NCI-H1105 treated with DMSO at 0.1 percent for 48 hours (cell line): ENCODE results near the gene USF1.

Experiments
- DNase-seq: peaks from one replicate; lab custom pipeline; 2025; lab: John Stamatoyannopoulos, UW

The USF1 gene, protein sequence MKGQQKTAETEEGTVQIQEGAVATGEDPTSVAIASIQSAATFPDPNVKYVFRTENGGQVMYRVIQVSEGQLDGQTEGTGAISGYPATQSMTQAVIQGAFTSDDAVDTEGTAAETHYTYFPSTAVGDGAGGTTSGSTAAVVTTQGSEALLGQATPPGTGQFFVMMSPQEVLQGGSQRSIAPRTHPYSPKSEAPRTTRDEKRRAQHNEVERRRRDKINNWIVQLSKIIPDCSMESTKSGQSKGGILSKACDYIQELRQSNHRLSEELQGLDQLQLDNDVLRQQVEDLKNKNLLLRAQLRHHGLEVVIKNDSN

DNA sequence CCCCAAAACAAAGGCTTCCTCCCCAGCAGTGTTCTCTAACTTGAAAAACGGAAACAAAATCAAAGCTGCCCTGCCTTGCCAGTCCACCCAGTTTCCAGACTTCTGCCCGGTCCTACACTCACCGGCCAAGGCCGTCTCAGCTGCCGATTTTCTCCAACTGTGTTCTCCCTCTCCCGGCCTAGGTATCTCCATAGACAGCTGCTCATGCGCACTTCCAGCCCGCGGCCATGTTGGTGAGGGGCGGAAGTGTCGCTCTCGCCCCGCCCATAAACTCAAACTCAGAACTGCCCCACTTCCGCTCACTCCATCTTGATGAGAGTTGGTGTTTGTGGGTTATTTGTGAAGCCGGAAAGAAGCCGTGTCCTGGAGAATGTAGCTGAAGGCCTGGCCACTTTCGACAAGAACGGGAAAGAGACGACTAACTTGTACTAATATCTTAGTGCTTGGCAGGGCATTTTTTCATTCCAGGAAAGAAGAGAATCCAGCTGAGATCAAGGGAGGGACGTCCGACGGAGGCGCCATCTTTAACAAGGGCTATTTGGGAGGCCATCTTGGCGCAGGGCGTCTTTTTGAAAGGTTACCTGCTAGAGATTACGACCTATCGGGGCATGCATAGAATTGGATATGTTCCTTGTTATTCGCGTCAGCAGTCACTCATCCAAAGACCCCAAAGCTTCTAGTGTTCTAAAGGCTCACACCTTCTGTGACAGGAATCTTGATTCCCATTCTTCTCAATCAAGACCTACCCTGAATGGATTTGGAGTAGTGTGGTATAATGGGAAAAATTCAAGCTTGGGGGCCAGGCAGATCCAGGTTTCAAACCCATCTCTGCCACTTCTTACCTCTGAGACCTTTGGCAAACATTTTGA, at the start of gene USF1:
USF1 (minus strand) TSS at position 242 of the 869 bp plus-strand sequence. CDS start 2,702 bp downstream, outside the sequence.
- DNase-seq: peak; percentile 94

DNA sequence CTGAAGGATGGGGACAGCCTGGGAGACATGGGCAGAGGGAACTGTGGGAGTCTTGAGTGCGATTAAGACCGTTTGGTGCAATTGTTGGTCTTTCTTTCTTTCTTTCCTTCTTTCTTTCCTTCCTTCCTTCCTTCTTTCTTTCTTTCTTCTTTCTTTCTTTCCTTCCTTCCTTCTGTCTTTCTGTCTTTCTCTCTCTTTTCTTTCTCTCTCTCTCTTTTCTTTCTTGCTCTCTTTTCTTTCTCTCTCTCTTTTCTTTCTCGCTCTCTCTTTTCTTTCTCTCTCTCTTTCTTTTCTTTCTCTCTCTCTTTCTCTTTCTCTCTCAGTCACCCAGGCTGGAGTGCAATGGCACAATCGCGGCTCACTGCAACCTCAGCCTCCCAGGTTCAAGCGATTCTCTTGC, 49.5 kb upstream of the USF1 start:
- DNase-seq: no peak

DNA sequence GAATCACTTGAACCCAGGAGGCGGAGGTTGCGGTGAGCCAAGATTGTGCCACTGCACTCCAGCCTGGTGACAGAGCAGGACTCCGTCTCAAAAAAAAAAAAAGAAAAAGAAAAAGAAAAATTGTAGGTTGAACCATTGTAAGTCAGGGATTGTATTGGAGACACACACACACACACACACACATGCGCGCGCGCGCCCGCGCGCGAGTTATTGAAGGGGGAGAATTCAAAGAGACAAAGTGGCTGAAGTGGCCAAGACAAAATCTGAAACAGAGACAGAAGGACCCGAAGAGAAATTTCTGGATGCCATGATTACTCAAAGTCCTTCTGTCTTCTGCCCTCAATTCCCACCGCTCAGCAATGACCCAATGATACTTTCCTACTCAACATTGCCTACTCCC, 48.7 kb upstream of the USF1 start:
- DNase-seq: no peak

DNA sequence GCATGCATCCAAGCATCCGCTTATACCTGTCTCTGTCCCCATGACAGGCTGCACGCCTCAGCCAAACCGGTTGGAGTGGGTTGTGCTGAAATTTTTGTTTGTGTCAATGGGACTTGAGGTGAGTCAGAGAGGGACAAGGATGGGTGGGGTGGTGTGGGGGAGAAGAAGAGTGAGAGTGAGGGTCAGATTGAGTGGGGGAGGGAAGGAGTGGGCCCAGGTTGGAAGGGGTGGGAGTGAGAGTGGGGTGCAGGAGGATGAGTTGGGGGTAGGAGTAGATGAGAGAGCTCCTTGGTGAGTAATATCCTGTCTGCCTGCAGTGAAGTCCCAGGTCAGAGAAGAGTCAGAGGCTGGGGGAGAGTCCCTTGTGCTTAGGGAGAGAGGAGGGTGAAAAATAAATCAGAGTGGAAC, 46.8 kb upstream of the USF1 start:
- DNase-seq: no peak

DNA sequence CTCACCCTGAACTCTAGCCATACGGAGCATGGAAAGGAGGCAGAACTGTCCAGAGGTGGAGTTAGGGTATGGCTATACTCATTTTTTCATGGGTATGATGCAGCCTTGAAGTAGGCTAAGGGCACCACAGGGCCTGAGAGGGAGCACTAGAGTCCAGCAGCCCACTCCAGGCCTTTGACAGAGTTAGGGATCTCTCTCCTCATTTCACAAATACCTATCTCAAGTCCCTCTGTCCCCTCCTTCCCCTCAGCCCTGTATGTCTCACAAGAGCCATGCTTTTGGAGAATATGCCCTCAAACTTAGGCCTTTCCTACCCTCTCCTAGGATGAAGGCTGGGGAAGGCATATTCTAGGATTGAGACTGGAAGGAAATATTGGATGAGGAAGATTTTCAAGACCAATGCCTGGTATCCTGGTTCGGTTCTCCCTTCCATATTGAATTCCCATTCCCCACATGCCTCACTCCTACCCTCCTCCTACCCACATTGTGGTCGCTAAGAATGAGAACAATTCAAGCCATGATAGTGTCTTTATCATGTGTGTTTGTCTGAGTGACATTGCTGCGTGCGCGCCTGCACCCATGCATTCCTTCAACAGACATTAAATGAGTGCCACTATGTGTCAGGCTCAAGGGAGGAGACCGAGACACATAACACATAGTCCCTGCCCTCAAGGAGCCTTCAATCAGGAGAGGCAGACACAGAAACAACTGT, 46.2 kb upstream of the USF1 start:
- no peak for DNase-seq

DNA sequence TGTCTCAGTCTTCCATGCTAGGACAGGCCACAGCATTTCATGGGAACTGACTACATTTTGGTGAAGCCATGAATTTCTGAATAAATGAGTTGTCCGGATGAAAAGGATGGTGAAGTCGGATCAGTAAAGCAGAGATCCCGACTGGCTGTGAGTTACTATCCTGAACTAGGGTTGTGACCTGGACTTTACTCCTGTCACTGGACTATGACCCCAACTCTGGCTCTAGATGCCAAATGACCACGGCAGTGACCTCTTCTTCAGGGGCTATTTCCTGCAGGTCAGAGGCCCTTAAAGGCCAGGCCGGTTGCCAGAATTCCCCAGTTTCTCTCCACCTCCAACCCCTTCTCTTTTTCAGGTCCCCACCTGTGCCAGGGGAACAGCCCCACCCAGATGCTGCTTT, 45.3 kb upstream of the USF1 start:
- no peak for DNase-seq

DNA sequence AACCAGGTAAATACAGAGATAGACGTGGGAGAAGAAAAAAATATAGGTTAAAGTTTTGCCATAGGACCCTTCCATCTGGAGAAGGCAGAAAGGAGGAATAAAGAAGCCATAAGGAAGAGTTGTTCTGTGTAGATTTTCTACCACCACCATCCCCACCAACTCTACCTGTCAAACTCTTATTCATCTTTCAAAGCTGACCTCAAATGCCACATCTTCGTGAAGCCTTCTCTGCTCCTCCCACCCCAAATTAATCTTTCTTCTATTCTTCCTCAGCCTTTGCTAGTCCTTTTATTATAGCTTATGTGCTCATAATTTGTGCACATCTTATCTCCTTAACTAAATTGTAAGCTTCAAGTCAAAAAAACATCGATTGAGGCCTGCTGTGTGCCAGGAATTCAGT, 44.8 kb upstream of the USF1 start:
- no peak for DNase-seq

DNA sequence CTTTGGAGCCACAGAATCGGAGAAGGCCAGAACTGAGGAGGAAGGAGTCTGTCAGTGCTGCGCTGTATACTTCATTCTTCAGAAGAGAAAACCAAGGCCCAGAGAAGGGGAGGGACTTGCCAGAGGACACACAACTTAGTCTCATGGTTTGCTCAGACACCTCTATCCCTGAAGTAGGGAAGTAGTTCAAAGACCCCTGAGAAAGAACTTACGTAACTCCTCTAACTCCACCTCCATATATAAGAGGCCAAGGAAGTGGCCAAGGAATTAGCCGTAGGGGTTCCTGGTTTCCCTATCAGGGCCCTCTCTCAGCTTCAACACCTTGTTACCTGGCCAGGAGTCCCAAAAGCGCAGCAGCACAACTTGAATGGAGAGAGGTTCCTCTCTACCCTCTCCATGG, 44.2 kb upstream of the USF1 start:
- DNase-seq: no peak

DNA sequence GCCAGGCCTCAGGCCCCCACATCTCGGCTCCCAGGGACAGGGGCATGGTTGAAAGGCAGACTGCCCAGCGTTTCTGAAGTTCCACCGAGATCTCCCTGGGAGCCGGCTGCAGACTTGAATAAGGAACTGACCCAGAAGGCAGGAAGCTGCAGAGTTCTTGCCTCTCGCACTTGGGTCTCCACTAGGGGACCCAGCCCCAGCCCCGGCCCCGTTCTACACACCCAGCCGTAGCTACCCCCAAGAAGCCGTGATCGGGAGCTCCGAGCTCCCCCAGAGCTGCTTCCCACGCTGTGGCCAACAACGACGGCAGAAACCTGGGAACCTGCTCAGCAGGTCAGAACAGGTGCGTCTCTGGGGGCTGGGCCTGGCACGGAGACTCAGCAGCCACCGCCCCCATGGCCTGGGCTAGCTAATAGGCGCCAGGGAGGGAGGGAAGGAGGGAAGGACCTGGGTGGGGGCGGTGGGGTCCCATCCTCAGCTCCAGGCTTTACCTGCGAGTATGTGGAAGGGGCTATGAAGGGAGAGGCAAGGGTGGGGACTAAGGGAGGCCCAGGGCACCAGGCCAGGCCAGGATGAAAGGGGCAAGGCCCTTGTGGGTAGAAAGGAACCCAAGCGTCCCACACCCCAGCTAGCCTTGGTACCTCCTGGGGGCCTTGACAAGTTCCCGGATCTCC, 43.6 kb upstream of the USF1 start, which contains the start of gene NECTIN4:
NECTIN4 (minus strand) TSS at position 308 of the 674 bp plus-strand sequence; CDS start at position 46, 262 bp downstream.
- no peak for DNase-seq

DNA sequence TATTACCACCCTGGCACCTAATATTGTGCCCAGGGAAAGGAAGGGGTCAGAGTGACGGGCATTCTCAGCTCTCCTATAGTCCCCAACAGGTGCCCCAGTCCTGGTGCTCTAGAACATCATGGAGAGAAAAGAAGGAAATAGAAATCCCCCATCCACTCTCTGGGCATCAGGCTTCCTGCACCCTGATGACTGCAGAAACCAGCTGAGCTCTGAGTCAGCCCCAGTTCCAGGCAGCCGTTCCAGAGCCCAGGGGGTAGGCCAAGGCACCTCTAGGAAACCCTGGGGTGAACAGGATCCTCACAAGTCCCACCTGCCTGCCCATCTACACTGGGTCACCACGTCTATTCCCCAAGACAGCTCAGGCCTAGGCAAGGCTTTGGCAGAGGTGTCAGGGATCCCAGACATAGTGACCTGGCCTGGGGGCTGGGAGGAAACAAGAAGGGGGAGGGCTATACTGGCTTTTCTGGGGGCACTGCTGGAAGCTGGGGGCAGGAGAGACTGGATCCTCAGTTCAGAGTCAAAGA, 42.9 kb upstream of the USF1 start:
- no peak for DNase-seq

DNA sequence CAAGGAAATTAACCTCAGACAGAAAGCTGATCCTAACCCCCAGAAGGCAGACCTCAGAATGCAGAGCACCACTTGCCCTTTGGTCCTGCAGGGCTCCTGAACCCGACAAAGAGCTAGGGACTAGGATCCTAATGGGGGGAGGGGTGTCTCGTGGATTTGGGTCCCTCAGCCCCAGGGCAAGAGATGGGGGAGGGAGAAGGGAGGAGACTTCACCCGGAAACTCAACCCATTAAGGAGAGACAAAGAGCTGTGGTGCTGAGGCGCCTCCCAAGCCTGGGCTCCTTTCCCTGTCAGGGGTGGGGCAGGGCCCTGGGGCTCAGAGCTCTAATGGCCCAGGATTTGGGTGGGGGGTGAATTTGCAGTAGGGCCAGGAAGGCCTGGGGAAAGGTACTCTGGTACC, 40.7 kb upstream of the USF1 start:
- no peak for DNase-seq

DNA sequence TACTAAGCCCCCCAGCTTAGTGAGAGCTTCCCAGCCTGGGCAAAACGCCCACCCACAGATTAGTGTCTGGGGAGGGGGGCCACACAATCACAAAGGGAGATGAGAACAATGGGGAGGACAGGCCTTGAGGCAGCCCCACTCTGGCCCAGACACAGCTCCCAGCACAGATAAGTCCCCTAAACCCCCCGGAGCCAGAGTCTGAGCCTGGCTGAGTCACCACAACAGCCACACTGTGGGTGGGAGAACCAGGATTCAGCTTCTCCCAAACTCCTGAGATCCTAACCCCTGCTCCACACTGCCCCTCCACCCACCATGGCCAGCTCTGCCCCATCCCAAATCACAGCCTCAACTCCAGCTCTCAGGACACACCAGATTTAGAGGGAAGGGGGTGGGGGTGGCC, 39.4 kb upstream of the USF1 start:
- DNase-seq: no peak

DNA sequence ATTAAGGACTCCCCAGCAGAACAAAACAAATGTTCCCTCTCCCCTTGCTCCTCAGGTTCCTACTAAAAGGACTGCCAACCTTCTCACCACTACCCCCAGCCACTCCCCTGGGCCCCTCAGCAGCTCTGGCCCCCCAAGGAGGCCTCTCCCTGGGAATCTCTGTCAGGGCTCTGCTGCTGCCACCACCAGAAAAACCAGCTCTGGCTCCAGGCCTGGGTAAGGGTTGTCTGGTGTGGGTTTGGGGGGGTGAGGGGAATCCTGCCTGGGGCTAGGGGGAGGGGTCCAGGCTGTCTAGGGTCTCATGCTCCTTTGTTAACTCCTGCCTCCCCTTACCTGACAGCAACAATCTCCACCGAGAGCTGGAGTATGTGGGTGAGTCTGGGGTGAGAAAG, 38.8 kb upstream of the USF1 start:
- no peak for DNase-seq

DNA sequence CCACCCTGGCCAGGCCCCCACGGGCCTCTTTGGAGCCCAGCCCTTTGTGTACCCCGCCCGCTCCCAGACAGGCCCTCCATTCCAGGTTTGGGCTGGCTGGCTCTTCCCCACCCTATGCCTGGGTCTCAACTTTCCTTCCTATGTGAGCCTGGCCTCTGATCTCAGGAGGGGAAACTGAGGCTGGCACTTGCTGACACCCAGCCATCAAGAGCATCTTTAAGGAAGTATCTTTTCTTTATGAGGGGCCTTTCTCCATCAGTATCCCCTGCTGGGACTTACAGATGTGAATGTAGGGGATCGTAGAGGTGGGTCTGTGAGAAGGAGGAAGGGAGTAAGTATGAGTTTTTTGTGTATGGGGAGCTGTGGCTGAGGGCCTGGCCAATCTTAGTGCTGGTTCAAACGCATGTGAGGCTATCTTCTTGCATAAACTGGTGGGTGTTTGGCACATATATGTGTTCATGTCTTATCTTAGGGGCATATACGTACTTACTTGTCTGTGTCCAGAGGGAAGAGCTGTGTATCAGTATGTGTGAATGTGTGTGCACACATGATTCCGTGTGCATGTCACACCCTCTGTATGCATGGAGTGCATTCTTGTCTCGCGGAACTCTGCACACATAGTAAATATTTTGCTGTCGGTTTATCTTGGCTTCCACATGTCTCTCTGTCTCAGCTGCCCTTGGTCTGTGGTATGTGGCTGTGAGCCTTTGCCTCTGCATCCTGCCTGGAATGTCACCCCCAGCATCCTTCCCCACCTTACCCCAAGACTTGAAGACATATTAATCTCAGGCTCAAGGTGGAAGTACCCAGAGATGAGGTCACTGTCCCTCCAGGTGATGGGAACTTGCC, 38.2 kb upstream of the USF1 start:
- no peak for DNase-seq

DNA sequence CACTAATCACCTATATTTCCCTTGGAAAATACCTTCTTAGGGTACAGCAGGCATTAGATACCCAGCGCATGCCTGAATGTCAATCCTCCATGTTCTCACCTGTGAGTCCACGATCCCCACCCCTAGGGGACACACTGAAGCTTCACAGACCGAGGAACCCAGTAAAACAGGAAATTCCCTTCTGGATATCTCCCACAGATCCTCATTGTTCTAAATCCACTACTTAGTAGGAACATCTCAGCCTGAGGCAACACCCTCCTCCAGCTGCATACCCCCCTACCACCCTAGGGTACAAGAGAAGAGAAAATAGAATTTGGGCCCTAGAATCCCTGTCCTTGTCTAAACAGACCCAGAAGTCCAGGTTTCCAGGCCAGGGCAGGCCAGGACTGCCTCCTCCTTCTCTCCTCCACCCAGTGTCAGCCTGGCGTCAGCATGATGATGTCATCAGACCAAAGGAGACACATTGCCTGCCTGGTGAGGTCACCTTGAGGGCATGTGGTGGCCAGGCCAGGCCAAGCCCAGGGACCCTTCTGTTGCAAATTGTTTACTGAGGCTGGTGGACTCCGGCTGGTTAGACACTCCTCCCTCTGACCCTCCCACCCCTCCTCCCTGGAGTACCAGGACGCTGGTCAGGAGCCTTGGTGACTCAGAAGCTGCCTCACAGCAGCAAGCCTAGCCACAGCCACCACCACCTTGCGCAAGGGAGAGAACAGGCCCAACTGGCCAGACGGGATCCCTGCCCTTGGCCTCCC, 37.4 kb upstream of the USF1 start:
- DNase-seq: no peak

DNA sequence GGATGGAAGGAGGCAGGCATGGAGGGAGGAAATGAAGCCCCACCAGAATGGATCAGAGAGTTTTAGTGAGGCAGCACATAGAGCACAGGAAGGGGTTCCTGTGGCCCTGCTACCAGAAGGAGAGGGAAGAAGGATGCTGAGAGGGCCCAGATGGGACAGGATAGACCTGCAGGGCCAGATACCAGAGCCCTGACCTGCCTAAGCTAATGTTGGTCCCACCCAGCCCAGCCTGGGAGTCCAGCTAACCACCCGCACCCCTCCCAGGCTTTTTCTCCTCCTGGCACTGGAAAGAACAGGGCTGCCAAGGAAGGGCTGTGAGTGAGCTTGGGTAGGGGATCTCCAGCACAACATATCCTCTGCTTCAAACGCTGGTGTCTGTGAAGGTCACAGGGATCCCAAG, 36.7 kb upstream of the USF1 start:
- DNase-seq: no peak

DNA sequence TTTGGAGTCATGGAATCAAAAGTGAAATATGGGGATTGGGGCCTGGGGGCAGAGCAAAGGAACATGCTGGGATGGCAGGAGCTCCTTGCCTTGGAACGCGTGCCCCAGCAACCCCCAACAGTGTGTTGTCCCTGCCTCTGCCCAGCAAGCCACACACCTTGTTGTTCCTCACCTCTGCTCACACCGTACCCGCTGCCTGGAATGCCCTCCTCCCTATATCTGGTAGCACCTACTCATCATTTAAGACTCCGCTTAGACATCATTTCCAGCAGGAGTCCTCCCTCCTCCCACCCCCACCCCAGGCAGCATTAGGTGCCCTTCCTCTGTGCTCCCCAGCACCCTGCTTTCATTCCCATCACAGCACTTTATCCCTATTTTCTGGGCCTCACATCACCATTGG, 35.7 kb upstream of the USF1 start:
- no peak for DNase-seq

DNA sequence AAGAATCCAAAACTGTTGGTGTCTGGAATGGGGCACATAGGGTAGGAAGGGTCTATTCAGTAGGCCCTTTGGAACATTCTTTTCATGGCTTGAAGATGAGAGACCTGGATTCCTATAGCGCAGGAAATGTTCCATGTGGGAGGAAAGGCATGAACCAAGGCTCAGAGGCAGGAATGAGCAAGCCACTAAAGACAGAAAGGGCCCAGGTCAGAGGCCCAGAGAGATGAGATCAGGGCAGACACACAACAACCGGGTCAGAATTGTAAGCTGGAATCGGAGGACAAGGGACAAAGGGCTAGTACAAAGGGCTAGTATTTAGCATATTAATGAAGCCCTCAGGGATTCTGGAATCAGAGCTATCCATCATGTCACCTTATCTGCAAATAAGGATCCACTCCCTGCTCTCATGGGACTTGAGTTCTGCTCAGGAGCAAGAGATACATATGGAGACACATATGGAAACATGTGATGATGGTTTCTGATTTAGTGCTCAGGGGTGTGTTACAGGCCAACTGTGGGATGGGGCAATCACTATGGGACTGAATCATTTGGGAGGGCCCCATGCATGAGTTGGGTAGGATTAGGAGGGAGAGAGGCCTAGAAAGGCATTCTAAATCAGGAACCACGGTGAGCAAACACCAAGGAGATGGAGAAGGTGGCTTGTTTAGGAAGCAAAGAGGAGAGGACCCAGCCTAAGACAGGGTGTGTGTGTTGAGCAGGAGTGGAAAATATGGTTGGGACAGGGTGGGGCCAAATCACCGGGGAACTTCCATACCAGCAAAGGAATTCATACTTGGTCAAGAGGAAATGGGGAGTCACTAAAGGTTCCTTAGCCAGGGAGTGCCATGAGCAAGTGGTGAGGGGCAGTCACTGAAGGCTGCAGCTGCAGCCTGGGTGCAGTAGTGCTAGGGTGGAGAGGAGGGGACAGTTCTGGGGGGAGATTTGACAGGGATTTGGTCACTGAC, 34.9 kb upstream of the USF1 start:
- DNase-seq: no peak
